ENCODE results near the gene PLCB4. TPM values are rescaled to one million over a fixed set of nuclear protein-coding genes. Genes with fewer than 3 reads are reported as not detected.

PLCB4 gene
- total RNA-seq, 1 donor from 2014 or later: 21.2 TPM

GRCh38 chr20:9311132-9311531 is 242.2 kb downstream of the PLCB4 start:
- Mint-ChIP-seq H3K27me3 (no peaks in the 10 kb centered on the region), H3K4me1 (ENCODE audit: unreplicated experiment) (no peaks in the 10 kb centered on the region), H3K36me3 (no peaks in the 10 kb centered on the region), H3K27ac (no peak overlapping the region), H3K4me3 (no peak overlapping the region), H3K9me3 (peaks cover 4% of the 10 kb centered on the region)
- TF ChIP-seq CTCF (conservative IDR thresholded peaks at IDR 0.05): no peak
- DNase-seq (ENCODE audit: extremely low spot score, unreplicated experiment): no peak

GRCh38 chr20:9319687-9320384 is 250.9 kb downstream of the PLCB4 start:
- Mint-ChIP-seq H3K27ac (peak overlapping the region; percentile 23), H3K27me3 (peaks cover 4% of the 10 kb centered on the region), H3K36me3 (peaks cover 3% of the 10 kb centered on the region), H3K4me3 (no peak overlapping the region), H3K9me3 (no peaks in the 10 kb centered on the region), H3K4me1 (ENCODE audit: unreplicated experiment) (peaks cover 21% of the 10 kb centered on the region)
- DNase-seq (ENCODE audit: extremely low spot score, unreplicated experiment): no peak
- TF ChIP-seq CTCF (conservative IDR thresholded peaks at IDR 0.05): no peak

- TF ChIP-seq CTCF (conservative IDR thresholded peaks at IDR 0.05): no peak
- Mint-ChIP-seq H3K4me1 (ENCODE audit: unreplicated experiment) (peaks cover 21% of the 10 kb centered on the region), H3K27me3 (peaks cover 4% of the 10 kb centered on the region), H3K4me3 (no peak overlapping the region), H3K27ac (no peak overlapping the region), H3K36me3 (peaks cover 3% of the 10 kb centered on the region), H3K9me3 (no peaks in the 10 kb centered on the region)
- DNase-seq (ENCODE audit: extremely low spot score, unreplicated experiment): no peak
Measured at GRCh38 chr20:9321007-9321406, 252.1 kb downstream of the PLCB4 start.

DNA sequence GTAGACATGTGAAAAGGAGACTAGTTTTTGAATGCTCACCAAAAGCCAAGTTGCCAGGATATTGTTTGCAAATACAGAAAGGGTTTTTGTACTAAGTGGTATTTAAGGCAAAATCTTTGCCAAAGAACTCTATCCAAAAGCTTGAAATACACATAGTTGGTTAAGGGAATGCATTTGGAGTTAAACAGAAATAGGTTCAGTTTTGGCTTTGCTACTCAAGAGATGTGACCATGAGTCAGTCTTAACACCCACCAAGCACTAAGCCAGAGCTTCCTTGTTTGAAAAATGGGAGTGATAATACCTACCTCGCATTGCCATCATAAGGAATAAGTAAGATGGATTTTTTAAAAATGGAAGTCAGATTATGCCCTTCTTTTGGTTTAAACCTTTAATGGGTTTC is 253.8 kb downstream of the PLCB4 start:
- TF ChIP-seq CTCF (conservative IDR thresholded peaks at IDR 0.05): no peak
- no peaks in the 10 kb centered on the region for H3K36me3 Mint-ChIP-seq
- H3K4me1 Mint-ChIP-seq (ENCODE audit: unreplicated experiment): peaks cover 21% of the 10 kb centered on the region
- no peak for DNase-seq (ENCODE audit: extremely low spot score, unreplicated experiment)
- peaks cover 4% of the 10 kb centered on the region for H3K27me3 Mint-ChIP-seq
- no peak overlapping the region for H3K4me3 Mint-ChIP-seq
- no peak overlapping the region for H3K27ac Mint-ChIP-seq
- H3K9me3 Mint-ChIP-seq: no peaks in the 10 kb centered on the region

- H3K27me3 Mint-ChIP-seq: peaks cover 4% of the 10 kb centered on the region
- no peaks in the 10 kb centered on the region for H3K9me3 Mint-ChIP-seq
- peak; percentile 68 for TF ChIP-seq CTCF (conservative IDR thresholded peaks at IDR 0.05)
- peaks cover 30% of the 10 kb centered on the region for H3K4me1 Mint-ChIP-seq (ENCODE audit: unreplicated experiment)
- DNase-seq (ENCODE audit: extremely low spot score, unreplicated experiment): no peak
- H3K27ac Mint-ChIP-seq: no peak overlapping the region
- H3K4me3 Mint-ChIP-seq: no peak overlapping the region
- H3K36me3 Mint-ChIP-seq: no peaks in the 10 kb centered on the region
Measured at GRCh38 chr20:9323622-9324021, 254.7 kb downstream of the PLCB4 start.

Data from type B pancreatic cell (in vitro differentiated cells).